Trophoblast cell (in vitro differentiated cells and primary cell): ENCODE measurements around the gene HOXC11.

Experiments
- DNase-seq, 2 donors: peaks; one replicate each; pipeline ENCODE4 v3.0.0-alpha.2; 2016
- H2AFZ ChIP-seq: 2 replicates; pipeline ENCODE4 v1.6.1; 2013; ENCODE audit warnings: low read length, moderate library complexity, mild to moderate bottlenecking; ENCODE audit not compliant: insufficient read depth, poor library complexity
- H2AK5ac ChIP-seq: 2 replicates; pipeline ENCODE4 v1.6.1; 2013; ENCODE audit warnings: mild to moderate bottlenecking, low read length
- H2BK120ac ChIP-seq: 2 replicates; pipeline ENCODE4 v1.6.1; 2013; ENCODE audit warnings: low read length, mild to moderate bottlenecking, moderate library complexity; ENCODE audit not compliant: insufficient read depth, poor library complexity
- H2BK12ac ChIP-seq: 2 replicates; pipeline ENCODE4 v1.6.1; 2013; ENCODE audit warnings: mild to moderate bottlenecking, low read length, moderate library complexity
- H2BK5ac ChIP-seq: 2 replicates; pipeline ENCODE4 v1.6.1; 2013; ENCODE audit warnings: low read length, low read depth, moderate library complexity, mild to moderate bottlenecking; ENCODE audit not compliant: poor library complexity
- H3K14ac ChIP-seq: 2 replicates; pipeline ENCODE4 v1.6.1; 2013; ENCODE audit warnings: mild to moderate bottlenecking, low read length
- H3K18ac ChIP-seq: 2 replicates; pipeline ENCODE4 v1.6.1; 2013; ENCODE audit warnings: mild to moderate bottlenecking, low read length
- H3K23ac ChIP-seq: 2 replicates; pipeline ENCODE4 v1.6.1; 2013; ENCODE audit warnings: low read length
- H3K27ac ChIP-seq: 2 replicates; pipeline ENCODE4 v1.5.1; 2013; ENCODE audit warnings: low read depth, mild to moderate bottlenecking, inconsistent platforms, low read length, moderate library complexity
- H3K27me3 ChIP-seq: 2 replicates; pipeline ENCODE4 v1.6.1; 2013; ENCODE audit warnings: inconsistent platforms, mild to moderate bottlenecking, low read length, moderate library complexity; ENCODE audit not compliant: insufficient read depth
- H3K36me3 ChIP-seq, 2 experiments: 1 replicate in 1 of 2; 2 replicates in 1 of 2; pipeline ENCODE4 v1.6.1; 2013; ENCODE audit warnings: low read length in 2 of 2, mild to moderate bottlenecking in 2 of 2, moderate library complexity in 1 of 2; ENCODE audit not compliant: insufficient read depth in 2 of 2, control insufficient read depth in 1 of 2
- H3K4ac ChIP-seq: 2 replicates; pipeline ENCODE4 v1.6.1; 2013; ENCODE audit warnings: low read depth, mild to moderate bottlenecking, low read length, moderate library complexity
- H3K4me1 ChIP-seq, 2 experiments: 1 replicate in 1 of 2; 2 replicates in 1 of 2; pipeline ENCODE4 v1.6.1; 2013; ENCODE audit warnings: low read length in 2 of 2, mild to moderate bottlenecking in 2 of 2, moderate library complexity in 1 of 2; ENCODE audit not compliant: insufficient read depth in 2 of 2, control insufficient read depth in 1 of 2
- H3K4me2 ChIP-seq: 2 replicates; pipeline ENCODE4 v1.6.1; 2013; ENCODE audit warnings: inconsistent platforms, mild to moderate bottlenecking, low read length, moderate library complexity
- H3K4me3 ChIP-seq: 2 replicates; pipeline ENCODE4 v1.5.1; 2013; ENCODE audit warnings: mild to moderate bottlenecking, low read depth, low read length, inconsistent platforms
- H3K79me1 ChIP-seq: one replicate; pipeline ENCODE4 v1.6.1; 2013; ENCODE audit warnings: low read length
- H3K79me2 ChIP-seq: 2 replicates; pipeline ENCODE4 v1.6.1; 2013; ENCODE audit warnings: low read length, mild to moderate bottlenecking; ENCODE audit not compliant: control insufficient read depth, insufficient read depth, poor library complexity
- H3K9ac ChIP-seq: 2 replicates; pipeline ENCODE4 v1.6.1; 2013; ENCODE audit warnings: mild to moderate bottlenecking, low read length
- H3K9me3 ChIP-seq: 2 replicates; pipeline ENCODE4 v1.6.1; 2013; ENCODE audit warnings: low read depth, mild to moderate bottlenecking, control low read depth, inconsistent platforms, low read length; ENCODE audit not compliant: insufficient read depth
- H4K12ac ChIP-seq: 2 replicates; pipeline ENCODE4 v1.6.1; 2013; ENCODE audit warnings: low read depth, mild to moderate bottlenecking, low read length, moderate library complexity
- H4K8ac ChIP-seq: 2 replicates; pipeline ENCODE4 v1.6.1; 2013; ENCODE audit warnings: low read depth, mild to moderate bottlenecking, low read length, moderate library complexity
- H4K91ac ChIP-seq: one replicate; pipeline ENCODE4 v1.6.1; 2013; ENCODE audit warnings: low read depth, mild to moderate bottlenecking, low read length, moderate library complexity
- WGBS: extraction: QIAGEN DNeasy Blood & Tissue Kit; methylation state at CpG from one replicate; pipeline ENCODE4 v1.1.7; 2013; ENCODE audit warnings: missing lambda C conversion rate; ENCODE audit not compliant: insufficient read length, insufficient coverage; ENCODE audit errors: extremely low coverage; 5-methylcytosine and 5-hydroxymethylcytosine counted together

HOXC11 gene

GRCh38 chr12:53984901-53985691 is 12.2 kb downstream of the HOXC11 start, which contains the start of gene HOXC10:
HOXC10 (plus strand) TSS chr12:53985146; CDS start chr12:53985260, 114 bp downstream.
- Histone ChIP-seq H2AFZ (no peak within 1 kb of the TSS), H3K18ac (no peak within 1 kb of the TSS), H3K14ac (no peak within 1 kb of the TSS), H3K4me2 (no peak within 1 kb of the TSS), H2BK120ac (no peak within 1 kb of the TSS), H3K4ac (no peak within 1 kb of the TSS), H3K23ac (no peak within 1 kb of the TSS), H3K9ac (no peak within 1 kb of the TSS), H3K79me1 (no peaks in the 10 kb centered on the region), H4K91ac (no peak within 1 kb of the TSS), H3K9me3 (peaks cover 33% of the 10 kb centered on the region), H2AK5ac (no peak within 1 kb of the TSS), H3K4me1 (peaks cover 0 to 2% of the 10 kb centered on the region in 2 experiments), H3K79me2 (no peaks in the 10 kb centered on the region), H4K8ac (no peak within 1 kb of the TSS), H3K27me3 (peaks cover 90% of the 10 kb centered on the region), H2BK12ac (no peak within 1 kb of the TSS), H2BK5ac (no peak within 1 kb of the TSS), H3K36me3 (no peaks in the 10 kb centered on the region), H3K27ac (no peak within 1 kb of the TSS), H3K4me3 (no peak within 1 kb of the TSS), H4K12ac (no peak within 1 kb of the TSS)
- WGBS = no CpG with 5 or more reads among the region's 55 CpGs
- DNase-seq = peak; percentile 63 to 79

DNA sequence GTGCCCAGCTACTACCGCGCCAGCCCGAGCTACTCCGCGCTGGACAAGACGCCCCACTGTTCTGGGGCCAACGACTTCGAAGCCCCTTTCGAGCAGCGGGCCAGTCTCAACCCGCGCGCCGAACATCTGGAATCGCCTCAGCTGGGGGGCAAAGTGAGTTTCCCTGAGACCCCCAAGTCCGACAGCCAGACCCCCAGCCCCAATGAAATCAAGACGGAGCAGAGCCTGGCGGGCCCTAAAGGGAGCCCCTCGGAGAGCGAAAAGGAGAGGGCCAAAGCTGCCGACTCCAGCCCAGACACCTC is 12.7 kb downstream of the HOXC11 start:
- H2AK5ac ChIP-seq = no peak overlapping the region
- H3K4me3 ChIP-seq = no peak overlapping the region
- no peak overlapping the region for H2AFZ ChIP-seq
- H2BK120ac ChIP-seq = no peak overlapping the region
- no peak overlapping the region for H3K4ac ChIP-seq
- H3K9me3 ChIP-seq = peaks cover 33% of the 10 kb centered on the region
- H3K4me1 ChIP-seq = peaks cover 0 to 2% of the 10 kb centered on the region in 2 experiments
- H3K27ac ChIP-seq = no peak overlapping the region
- no peaks in the 10 kb centered on the region for H3K36me3 ChIP-seq
- no peak overlapping the region for H3K18ac ChIP-seq
- H3K27me3 ChIP-seq = peaks cover 92% of the 10 kb centered on the region
- no peak overlapping the region for H3K4me2 ChIP-seq
- no peak for DNase-seq
- H3K23ac ChIP-seq = no peak overlapping the region
- no peak overlapping the region for H4K12ac ChIP-seq
- H3K79me2 ChIP-seq = no peaks in the 10 kb centered on the region
- H3K14ac ChIP-seq = no peak overlapping the region
- no peak overlapping the region for H2BK12ac ChIP-seq
- H2BK5ac ChIP-seq = no peak overlapping the region
- no peaks in the 10 kb centered on the region for H3K79me1 ChIP-seq
- H4K8ac ChIP-seq = no peak overlapping the region
- H4K91ac ChIP-seq = no peak overlapping the region
- WGBS = no CpG with 5 or more reads among the region's 21 CpGs
- H3K9ac ChIP-seq = no peak overlapping the region

- Histone ChIP-seq H2BK5ac (no peak overlapping the region), H3K4me2 (no peak overlapping the region), H2BK12ac (no peak overlapping the region), H3K36me3 (no peaks in the 10 kb centered on the region), H3K4me3 (no peak overlapping the region), H2BK120ac (no peak overlapping the region), H3K14ac (no peak overlapping the region), H4K91ac (no peak overlapping the region), H3K27ac (no peak overlapping the region), H3K23ac (no peak overlapping the region), H3K9me3 (peaks cover 33% of the 10 kb centered on the region), H2AK5ac (no peak overlapping the region), H2AFZ (no peak overlapping the region), H3K4me1 (peaks cover 0 to 2% of the 10 kb centered on the region in 2 experiments), H4K8ac (no peak overlapping the region), H3K79me2 (no peaks in the 10 kb centered on the region), H3K4ac (no peak overlapping the region), H3K18ac (no peak overlapping the region), H4K12ac (no peak overlapping the region), H3K9ac (no peak overlapping the region), H3K79me1 (no peaks in the 10 kb centered on the region), H3K27me3 (peaks cover 92% of the 10 kb centered on the region)
- WGBS = no CpG with 5 or more reads among the region's 50 CpGs
- DNase-seq = peak in 1 of 2 donors; percentile 26
Observed at GRCh38 chr12:53985994-53986685, 13.2 kb downstream of the HOXC11 start.

GRCh38 chr12:53986686-53987483 is 14.0 kb downstream of the HOXC11 start:
- Histone ChIP-seq H2AFZ (no peak overlapping the region), H3K18ac (no peak overlapping the region), H3K79me2 (no peaks in the 10 kb centered on the region), H2BK5ac (no peak overlapping the region), H4K12ac (no peak overlapping the region), H3K36me3 (no peaks in the 10 kb centered on the region), H3K27me3 (peaks cover 93% of the 10 kb centered on the region), H2AK5ac (no peak overlapping the region), H3K4ac (no peak overlapping the region), H2BK12ac (no peak overlapping the region), H3K27ac (no peak overlapping the region), H4K91ac (no peak overlapping the region), H4K8ac (no peak overlapping the region), H3K4me2 (no peak overlapping the region), H3K4me3 (no peak overlapping the region), H3K14ac (no peak overlapping the region), H3K9me3 (peaks cover 31% of the 10 kb centered on the region), H3K9ac (no peak overlapping the region), H2BK120ac (no peak overlapping the region), H3K23ac (no peak overlapping the region), H3K79me1 (no peaks in the 10 kb centered on the region), H3K4me1 (peaks cover 0 to 2% of the 10 kb centered on the region in 2 experiments)
- no peak for DNase-seq
- no CpG with 5 or more reads among the region's 21 CpGs for WGBS
